Smooth muscle cell (in vitro differentiated cells): ENCODE measurements around the gene PEAR1. TPM values are rescaled to one million over a fixed set of nuclear protein-coding genes. Genes with fewer than 3 reads are reported as not detected.

Experiments used
- DNase-seq: peaks from one replicate; lab custom pipeline; 2025; ENCODE audit not compliant: unreplicated experiment; lab: John Stamatoyannopoulos, UW
- H2AFZ ChIP-seq: fragments of 200-600 bp; sonication (generic); 2 replicates; pipeline ENCODE4 v1.6.0; 2016; ENCODE audit warnings: antibody characterized with exemption, low read depth, mild to moderate bottlenecking
- H3F3A ChIP-seq: fragments of 200-600 bp; sonication (generic); 2 replicates; pipeline ENCODE4 v1.6.0; 2017; ENCODE audit warnings: antibody characterized with exemption, low read depth
- H3K27ac ChIP-seq: fragments of 200-600 bp; sonication (generic); 2 replicates; pipeline ENCODE4 v1.5.1; 2016; ENCODE audit warnings: low read depth, mild to moderate bottlenecking
- H3K27me3 ChIP-seq: fragments of 200-600 bp; sonication (generic); 2 replicates; pipeline ENCODE4 v1.6.1; 2016; ENCODE audit warnings: low read depth, mild to moderate bottlenecking
- H3K36me3 ChIP-seq: fragments of 200-600 bp; sonication (generic); 2 replicates; pipeline ENCODE4 v1.5.1; 2016; ENCODE audit warnings: low read depth
- H3K4me1 ChIP-seq: fragments of 200-600 bp; sonication (generic); 2 replicates; pipeline ENCODE4 v1.5.1; 2016; ENCODE audit warnings: low read depth
- H3K4me2 ChIP-seq: fragments of 200-600 bp; sonication (generic); 2 replicates; pipeline ENCODE4 v1.6.0; 2016; ENCODE audit warnings: mild to moderate bottlenecking
- H3K4me3 ChIP-seq: fragments of 200-600 bp; sonication (generic); 2 replicates; pipeline ENCODE4 v1.5.1; 2016; ENCODE audit warnings: mild to moderate bottlenecking
- H3K79me2 ChIP-seq: fragments of 200-600 bp; sonication (generic); 2 replicates; pipeline ENCODE4 v1.6.0; 2016; ENCODE audit warnings: low read depth, mild to moderate bottlenecking
- H3K9ac ChIP-seq: fragments of 200-600 bp; sonication (generic); 2 replicates; pipeline ENCODE4 v1.6.0; 2016; ENCODE audit warnings: low read depth
- H3K9me3 ChIP-seq: fragments of 200-600 bp; sonication (generic); replicated peaks from 2 replicates; pipeline ENCODE4 v1.5.1; 2016; ENCODE audit warnings: low read depth
- H4K20me1 ChIP-seq: fragments of 200-600 bp; sonication (generic); 2 replicates; pipeline ENCODE4 v1.6.0; 2016; ENCODE audit warnings: low read depth
- WGBS: methylation state at CpG from one replicate; pipeline ENCODE4 v1.1.7; 2016; ENCODE audit warnings: low lambda C conversion rate; 5-methylcytosine and 5-hydroxymethylcytosine counted together
- polyA plus RNA-seq: library from polyadenylated mRNA; unstranded; fragments of >200 nt; fragmentation: Nextera tagmentation; extraction: Ambion mirVana; gene quantifications from 2 replicates; pipeline ENCODE4 v1.2.1, GENCODE V29; 2016
- total RNA-seq: library from RNA; depleted of rRNA; stranded (reverse); fragments of >200 nt; gene quantifications from 2 replicates; pipeline ENCODE4 v1.2.3, GENCODE V29; 2014
- TF ChIP-seq, protein P1 (sequence below): fragments of 200-600 bp; sonication (generic); IDR thresholded peaks from 2 replicates; pipeline ENCODE4 v1.5.1; 2017; ENCODE audit warnings: borderline replicate concordance, mild to moderate bottlenecking, antibody characterized with exemption; ENCODE audit not compliant: insufficient read depth, poor library complexity, severe bottlenecking

PEAR1 gene
- total and polyA plus RNA-seq, 2 experiments from 2014 or later = 2.3 to 3.7 TPM

DNA sequence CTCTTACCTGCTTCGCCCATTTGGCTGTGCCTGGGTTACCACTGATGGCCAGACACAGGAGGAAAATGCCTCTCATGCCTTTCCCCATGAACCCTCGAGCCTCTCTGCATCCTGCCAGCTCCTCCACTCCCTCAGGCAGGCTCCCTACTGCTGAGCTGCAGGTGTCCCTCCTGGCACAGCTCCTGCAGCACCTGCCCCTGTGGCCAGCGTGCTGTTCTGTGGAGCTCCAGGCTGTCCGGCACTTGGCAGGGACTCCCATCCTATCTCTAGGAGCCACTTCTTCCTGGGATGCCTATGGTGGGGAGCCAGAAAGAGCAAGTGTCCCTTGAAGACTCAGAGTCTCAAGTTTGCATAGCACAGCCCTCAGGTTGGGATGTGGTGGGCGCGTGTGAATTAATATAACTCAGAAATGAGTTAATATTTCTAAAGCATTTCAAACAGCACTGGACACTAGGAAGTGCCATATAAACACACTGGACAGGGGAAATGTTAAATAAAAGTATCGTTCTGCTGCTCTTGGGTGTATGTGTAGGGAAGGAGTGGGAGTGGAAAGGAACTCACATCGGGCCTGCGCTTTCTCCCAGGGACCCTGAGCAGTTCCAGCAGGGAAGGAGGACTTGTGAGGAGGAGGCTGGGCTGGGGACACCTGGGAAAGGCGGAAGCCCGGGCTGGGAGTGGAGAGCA lies 29.6 kb downstream of the PEAR1 start:
- peaks cover 11% of the 10 kb centered on the region for H3K4me1 ChIP-seq
- TF ChIP-seq, protein P1, sequence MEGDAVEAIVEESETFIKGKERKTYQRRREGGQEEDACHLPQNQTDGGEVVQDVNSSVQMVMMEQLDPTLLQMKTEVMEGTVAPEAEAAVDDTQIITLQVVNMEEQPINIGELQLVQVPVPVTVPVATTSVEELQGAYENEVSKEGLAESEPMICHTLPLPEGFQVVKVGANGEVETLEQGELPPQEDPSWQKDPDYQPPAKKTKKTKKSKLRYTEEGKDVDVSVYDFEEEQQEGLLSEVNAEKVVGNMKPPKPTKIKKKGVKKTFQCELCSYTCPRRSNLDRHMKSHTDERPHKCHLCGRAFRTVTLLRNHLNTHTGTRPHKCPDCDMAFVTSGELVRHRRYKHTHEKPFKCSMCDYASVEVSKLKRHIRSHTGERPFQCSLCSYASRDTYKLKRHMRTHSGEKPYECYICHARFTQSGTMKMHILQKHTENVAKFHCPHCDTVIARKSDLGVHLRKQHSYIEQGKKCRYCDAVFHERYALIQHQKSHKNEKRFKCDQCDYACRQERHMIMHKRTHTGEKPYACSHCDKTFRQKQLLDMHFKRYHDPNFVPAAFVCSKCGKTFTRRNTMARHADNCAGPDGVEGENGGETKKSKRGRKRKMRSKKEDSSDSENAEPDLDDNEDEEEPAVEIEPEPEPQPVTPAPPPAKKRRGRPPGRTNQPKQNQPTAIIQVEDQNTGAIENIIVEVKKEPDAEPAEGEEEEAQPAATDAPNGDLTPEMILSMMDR = no peak
- H3K9me3 ChIP-seq = no peaks in the 10 kb centered on the region
- H3K4me3 ChIP-seq = peak overlapping the region; percentile 10
- no peaks in the 10 kb centered on the region for H3K36me3 ChIP-seq
- WGBS = 16% methylated on average over 11 of the region's 11 CpGs
- H3K27me3 ChIP-seq = peaks cover 65% of the 10 kb centered on the region
- H3K79me2 ChIP-seq = no peaks in the 10 kb centered on the region
- peaks cover 4% of the 10 kb centered on the region for H3F3A ChIP-seq
- no peak for DNase-seq
- H2AFZ ChIP-seq = no peak overlapping the region
- no peak overlapping the region for H3K9ac ChIP-seq
- H3K27ac ChIP-seq = no peak overlapping the region
- H3K4me2 ChIP-seq = peak overlapping the region; percentile 71
- peaks cover 21% of the 10 kb centered on the region for H4K20me1 ChIP-seq

DNA sequence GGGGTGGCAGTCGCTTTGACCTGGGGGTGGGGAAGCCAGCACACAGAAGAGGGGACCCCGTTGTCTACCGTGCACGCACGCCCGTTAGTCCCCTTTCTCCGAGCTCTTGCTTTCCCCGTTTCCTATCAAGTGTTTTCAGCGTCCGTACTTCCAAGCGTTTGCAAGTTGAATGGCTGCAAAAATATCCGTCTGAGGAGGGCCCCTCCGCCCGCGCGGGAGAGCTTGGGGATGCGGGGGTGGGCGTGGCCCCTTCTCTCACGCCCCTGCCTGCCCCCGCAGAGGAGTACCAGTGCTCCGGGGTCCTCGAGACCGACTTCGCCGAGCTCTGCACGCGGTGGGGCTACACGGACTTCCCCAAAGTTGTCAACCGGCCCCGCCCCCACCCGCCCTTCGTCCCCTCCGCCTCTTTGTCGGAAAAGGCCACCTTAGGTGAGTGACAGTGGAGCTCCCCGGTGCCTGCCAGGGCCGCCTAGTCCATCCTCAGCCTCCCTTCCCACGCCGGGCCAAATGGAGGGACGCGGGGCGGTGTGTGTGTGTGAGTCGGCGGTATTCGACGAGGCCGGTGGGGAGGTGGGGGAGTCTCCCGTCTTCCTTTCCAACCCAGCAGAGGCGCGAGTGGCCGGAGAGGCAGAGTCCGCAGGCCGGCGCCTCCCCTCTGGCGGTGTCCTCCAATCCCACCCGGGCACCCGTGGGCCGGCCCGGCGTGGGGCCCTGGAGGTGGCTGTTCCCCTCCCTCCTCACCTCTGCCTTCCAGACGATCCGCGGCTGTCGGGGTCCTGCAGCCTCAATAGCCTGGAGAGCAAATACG lies 30.4 kb downstream of the PEAR1 start:
- Histone ChIP-seq H3K27me3 (peaks cover 73% of the 10 kb centered on the region), H3K27ac (no peak overlapping the region), H3K9ac (no peak overlapping the region), H3F3A (peaks cover 4% of the 10 kb centered on the region), H3K4me1 (peaks cover 11% of the 10 kb centered on the region), H3K4me2 (peak overlapping the region; percentile 71), H3K4me3 (peak overlapping the region; percentile 10), H3K36me3 (no peaks in the 10 kb centered on the region), H4K20me1 (peaks cover 21% of the 10 kb centered on the region), H3K9me3 (no peaks in the 10 kb centered on the region), H3K79me2 (no peaks in the 10 kb centered on the region), H2AFZ (no peak overlapping the region)
- TF ChIP-seq, protein P1 = no peak
- 3% methylated on average over 57 of the region's 64 CpGs for WGBS
- DNase-seq = no peak

DNA sequence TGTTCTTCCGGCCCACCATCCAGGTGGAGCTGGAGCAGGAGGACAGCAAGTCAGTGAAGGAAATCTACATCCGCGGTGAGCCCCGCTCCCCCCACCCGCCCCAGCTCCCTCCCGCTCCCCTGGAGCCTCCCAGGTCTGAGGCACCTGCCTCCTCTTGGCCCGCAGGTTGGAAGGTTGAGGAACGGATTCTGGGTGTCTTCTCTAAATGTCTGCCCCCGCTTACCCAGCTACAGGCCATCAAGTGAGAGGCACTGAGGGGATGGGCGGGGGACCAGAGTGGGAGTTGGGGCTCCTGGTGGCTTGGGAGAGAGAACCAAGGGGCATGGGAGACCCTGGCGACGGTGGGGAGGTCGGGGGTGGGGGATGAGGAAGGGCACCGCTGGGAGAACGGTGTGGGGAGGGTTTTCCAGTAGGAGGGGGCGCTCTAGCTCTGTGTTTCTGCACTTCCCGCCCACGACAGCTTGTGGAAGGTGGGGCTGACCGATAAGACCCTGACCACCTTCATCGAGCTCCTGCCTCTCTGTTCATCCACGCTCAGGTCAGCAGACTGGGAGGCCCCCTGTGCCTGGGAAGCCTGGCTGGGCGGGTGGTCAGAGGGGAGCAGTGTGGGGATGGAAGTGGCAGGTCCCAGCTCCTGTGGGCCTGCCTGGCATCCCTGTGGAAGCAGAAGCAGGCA lies 31.1 kb downstream of the PEAR1 start:
- Histone ChIP-seq H3F3A (peaks cover 4% of the 10 kb centered on the region), H3K9me3 (no peaks in the 10 kb centered on the region), H2AFZ (no peak overlapping the region), H3K27me3 (peaks cover 80% of the 10 kb centered on the region), H3K36me3 (no peaks in the 10 kb centered on the region), H3K4me2 (no peak overlapping the region), H3K27ac (no peak overlapping the region), H3K4me3 (no peak overlapping the region), H3K79me2 (no peaks in the 10 kb centered on the region), H3K4me1 (peaks cover 11% of the 10 kb centered on the region), H3K9ac (no peak overlapping the region), H4K20me1 (peaks cover 21% of the 10 kb centered on the region)
- WGBS = 14% methylated on average over 19 of the region's 22 CpGs
- no peak for DNase-seq
- TF ChIP-seq, protein P1 = no peak
